Omental fat pad (tissue), 4 donors: ENCODE results near the gene SAMD4A. TPM values are rescaled to one million over a fixed set of nuclear protein-coding genes. Genes with fewer than 3 reads are reported as not detected.

Experiments
- ATAC-seq: fragments of 150-250 bp; one replicate; pipeline ENCODE4 v1.9.1; 2016; ENCODE audit warnings: mild to moderate bottlenecking, moderate library complexity; ENCODE audit not compliant: low FRiP score
- DNase-seq: peaks from one replicate; pipeline ENCODE4 v3.0.0-alpha.2; 2019; ENCODE audit warnings: low spot score
- CTCF ChIP-seq, 3 donors: fragments of 450-650 bp; IDR thresholded peaks; one replicate each; pipeline ENCODE4 v1.5.1; 2016 to 2017; ENCODE audit warnings: antibody characterized with exemption in 3 of 3, mild to moderate bottlenecking in 3 of 3, moderate library complexity in 2 of 3
- total RNA-seq, 4 donors: library from RNA; depleted of rRNA; stranded (reverse); fragments of >200 nt; gene quantifications; one replicate each; pipeline ENCODE4 v1.1.0, GENCODE V29; 2016

The SAMD4A gene
- total RNA-seq, 4 donors from 2014 or later: 33.9 to 116 (median 38.3) TPM

GRCh38 chr14:54782751-54783659 lies 216.1 kb downstream of the SAMD4A start:
- ATAC-seq (no peak), DNase-seq (no peak)
- no peak for TF ChIP-seq CTCF (IDR thresholded peaks at IDR 0.05)

GRCh38 chr14:54783660-54784015 lies 216.7 kb downstream of the SAMD4A start:
- TF ChIP-seq CTCF (IDR thresholded peaks at IDR 0.05): no peak
- ATAC-seq (no peak), DNase-seq (no peak)

- no peak for ATAC-seq
- no peak for DNase-seq
- TF ChIP-seq CTCF (IDR thresholded peaks at IDR 0.05): no peak
Observed at GRCh38 chr14:54784060-54784459, 217.1 kb downstream of the SAMD4A start.

GRCh38 chr14:54784657-54785056 lies 217.7 kb downstream of the SAMD4A start:
- ATAC-seq (no peak), DNase-seq (no peak)
- no peak for TF ChIP-seq CTCF (IDR thresholded peaks at IDR 0.05)

GRCh38 chr14:54785136-54785777 lies 218.3 kb downstream of the SAMD4A start:
- ATAC-seq (no peak), DNase-seq (no peak)
- TF ChIP-seq CTCF (IDR thresholded peaks at IDR 0.05): no peak

DNA sequence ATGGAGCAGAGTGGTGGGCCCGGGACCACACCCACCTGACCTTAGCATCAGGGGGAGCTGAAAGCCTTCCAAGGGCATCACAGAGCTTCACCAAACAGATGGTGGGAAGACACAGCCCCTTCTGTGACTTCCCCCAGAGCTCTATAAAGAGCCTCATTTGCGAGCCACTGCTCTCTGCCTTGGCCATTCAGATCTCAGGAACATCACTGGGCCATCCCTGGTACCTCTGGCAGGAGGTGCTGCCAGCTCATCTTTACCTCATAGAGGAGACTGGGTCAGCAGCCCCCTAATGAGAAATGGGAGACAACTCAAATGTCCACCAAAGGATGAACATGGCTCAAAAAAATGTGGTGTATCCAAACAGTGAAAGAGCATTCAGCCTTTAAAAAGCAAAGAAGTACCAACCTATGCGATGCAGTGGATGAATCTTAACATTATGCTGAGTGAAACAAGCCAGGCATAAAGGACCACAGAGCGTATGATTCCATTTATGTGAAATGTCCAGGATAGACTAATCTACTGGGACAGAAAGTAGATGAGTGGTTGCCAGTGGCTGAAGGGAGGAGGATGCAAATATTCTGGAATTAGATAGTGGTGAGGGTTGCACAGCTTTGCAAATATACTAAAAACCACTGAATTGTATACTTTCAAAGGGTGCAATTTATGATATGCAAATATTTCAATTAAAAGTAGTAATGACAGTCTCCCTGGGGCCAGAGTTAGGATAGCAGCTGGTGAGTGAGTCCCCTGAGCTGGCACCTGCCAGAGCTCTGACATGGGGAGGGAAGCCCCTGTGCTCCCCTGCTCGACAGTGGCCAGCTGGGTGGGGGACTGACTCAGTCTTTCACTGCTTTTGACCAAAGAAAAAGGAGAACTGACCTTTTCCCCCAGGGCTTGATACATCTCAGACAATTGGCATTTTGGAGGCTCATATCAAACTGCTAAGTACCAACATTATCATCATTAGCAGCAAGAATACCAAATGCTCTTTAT lies 219.1 kb downstream of the SAMD4A start:
- ATAC-seq: no peak
- TF ChIP-seq CTCF (IDR thresholded peaks at IDR 0.05): no peak
- DNase-seq: no peak
